ENCODE data around the gene RBBP6. TPM values are rescaled to one million over a fixed set of nuclear protein-coding genes. Genes with fewer than 3 reads are reported as not detected.
A peak's percentile ranks its signal among the peaks of the same experiment; 100 is the strongest.
"Not testable (repeated sequence)": the region's sequence is repeated elsewhere in the genome, so short reads cannot be mapped to it uniquely, and the experiment has no call there.

RBBP6 gene
- total and polyA plus RNA-seq, 4 experiments from 2014 or later, result 26.4 to 102 (median 61.3) TPM

GRCh38 chr16:24575791-24576190 is 36.4 kb downstream of the RBBP6 start:
- H3K27ac ChIP-seq (ENCODE audit: low read depth, low read length); H3K9me3 ChIP-seq (ENCODE audit: control insufficient read depth in 1 of 2, low read length in 2 of 2); H3K4me1 ChIP-seq (ENCODE audit: insufficient read depth, low read length); DNase-seq; H3K27me3 ChIP-seq (ENCODE audit: insufficient read depth, low read length); H3K27ac Mint-ChIP-seq; H3K27me3 Mint-ChIP-seq; intact Hi-C loops (cut with micrococcal nuclease); H3K36me3 ChIP-seq (ENCODE audit: insufficient read depth, low read length); H3K4me3 ChIP-seq (ENCODE audit: low read length in 2 of 2); H3K4me1 Mint-ChIP-seq; H3K4me3 Mint-ChIP-seq; POLR2A ChIA-PET (ENCODE audit: partially characterized antibody): not testable (repeated sequence)
- H3K9me3 Mint-ChIP-seq, result peaks cover 0 to 38% (median 28%) of the 10 kb centered on the region in 8 donors
- peaks cover 10 to 18% of the 10 kb centered on the region in 2 donors for H3K36me3 Mint-ChIP-seq
- CTCF ChIA-PET (ENCODE audit: partially characterized antibody), result interaction anchor here (1.5 kb wide), 1 partner anchor 11 kb away, joined by 4 read pairs; no protein-coding TSS in a partner anchor

GRCh38 chr16:24577167-24577566 is 37.8 kb downstream of the RBBP6 start:
- CTCF ChIA-PET (ENCODE audit: partially characterized antibody), result interaction anchor here (1.5 kb wide), 1 partner anchor 12 kb away, joined by 4 read pairs; no protein-coding TSS in a partner anchor
- intact Hi-C loops (cut with micrococcal nuclease), result no loop called here
- H3K4me3 ChIP-seq (ENCODE audit: low read length in 2 of 2), result no peak overlapping the region
- DNase-seq, result no peak
- Mint-ChIP-seq H3K27ac (no peak overlapping the region), H3K36me3 (peaks cover 2 to 5% of the 10 kb centered on the region in 2 donors), H3K27me3 (no peaks in the 10 kb centered on the region), H3K4me3 (no peak overlapping the region), H3K4me1 (peaks cover 0 to 3% (median 0%) of the 10 kb centered on the region in 4 donors), H3K9me3 (peaks cover 0 to 24% (median 15%) of the 10 kb centered on the region in 8 donors)
- H3K27me3 ChIP-seq (ENCODE audit: insufficient read depth, low read length), result no peaks in the 10 kb centered on the region
- H3K4me1 ChIP-seq (ENCODE audit: insufficient read depth, low read length), result no peaks in the 10 kb centered on the region
- H3K9me3 ChIP-seq (ENCODE audit: control insufficient read depth in 1 of 2, low read length in 2 of 2), result no peaks in the 10 kb centered on the region
- H3K36me3 ChIP-seq (ENCODE audit: insufficient read depth, low read length), result no peaks in the 10 kb centered on the region
- POLR2A ChIA-PET (ENCODE audit: partially characterized antibody), result no interaction called here
- no peak overlapping the region for H3K27ac ChIP-seq (ENCODE audit: low read depth, low read length)

GRCh38 chr16:24580665-24581064 is 41.3 kb downstream of the RBBP6 start:
- no peaks in the 10 kb centered on the region for H3K36me3 Mint-ChIP-seq
- H3K27me3 Mint-ChIP-seq, result peaks cover 2 to 4% of the 10 kb centered on the region in 2 donors
- H3K27ac Mint-ChIP-seq, result no peak overlapping the region
- H3K9me3 Mint-ChIP-seq, result peaks cover 0 to 7% (median 0%) of the 10 kb centered on the region in 8 donors
- H3K4me1 Mint-ChIP-seq, result peaks cover 0 to 2% (median 0%) of the 10 kb centered on the region in 4 donors
- intact Hi-C loops (cut with micrococcal nuclease), result no loop called here
- no peaks in the 10 kb centered on the region for H3K9me3 ChIP-seq (ENCODE audit: control insufficient read depth in 1 of 2, low read length in 2 of 2)
- H3K36me3 ChIP-seq (ENCODE audit: insufficient read depth, low read length), result no peaks in the 10 kb centered on the region
- no peaks in the 10 kb centered on the region for H3K4me1 ChIP-seq (ENCODE audit: insufficient read depth, low read length)
- no peaks in the 10 kb centered on the region for H3K27me3 ChIP-seq (ENCODE audit: insufficient read depth, low read length)
- ChIA-PET POLR2A (ENCODE audit: partially characterized antibody) (no interaction called here), CTCF (ENCODE audit: partially characterized antibody) (interaction anchor here (1.0 kb wide), 1 partner anchor 13 kb away, joined by 3 read pairs; no protein-coding TSS in a partner anchor)
- no peak overlapping the region for H3K27ac ChIP-seq (ENCODE audit: low read depth, low read length)
- DNase-seq, result no peak
- H3K4me3 ChIP-seq (ENCODE audit: low read length in 2 of 2), result no peak overlapping the region
- no peak overlapping the region for H3K4me3 Mint-ChIP-seq

GRCh38 chr16:24583494-24583893 is 44.1 kb downstream of the RBBP6 start:
- no peaks in the 10 kb centered on the region for H3K4me1 ChIP-seq (ENCODE audit: insufficient read depth, low read length)
- H3K27ac ChIP-seq (ENCODE audit: low read depth, low read length), result no peak overlapping the region
- Mint-ChIP-seq H3K27ac (peak overlapping the region in 1 of 7 donors; percentile 61), H3K4me1 (no peaks in the 10 kb centered on the region), H3K4me3 (no peak overlapping the region), H3K36me3 (no peaks in the 10 kb centered on the region), H3K27me3 (peaks cover 2 to 10% of the 10 kb centered on the region in 2 donors), H3K9me3 (peaks cover 0 to 2% (median 0%) of the 10 kb centered on the region in 8 donors)
- H3K4me3 ChIP-seq (ENCODE audit: low read length in 2 of 2), result no peak overlapping the region
- ChIA-PET POLR2A (ENCODE audit: partially characterized antibody) (no interaction called here), CTCF (ENCODE audit: partially characterized antibody) (no interaction called here)
- no peaks in the 10 kb centered on the region for H3K9me3 ChIP-seq (ENCODE audit: control insufficient read depth in 1 of 2, low read length in 2 of 2)
- H3K36me3 ChIP-seq (ENCODE audit: insufficient read depth, low read length), result no peaks in the 10 kb centered on the region
- intact Hi-C loops (cut with micrococcal nuclease), result no loop called here
- no peak for DNase-seq
- no peaks in the 10 kb centered on the region for H3K27me3 ChIP-seq (ENCODE audit: insufficient read depth, low read length)

GRCh38 chr16:24589997-24590396 is 50.6 kb downstream of the RBBP6 start:
- Histone ChIP-seq H3K27me3 (ENCODE audit: insufficient read depth, low read length) (no peaks in the 10 kb centered on the region), H3K36me3 (ENCODE audit: insufficient read depth, low read length) (no peaks in the 10 kb centered on the region), H3K4me1 (ENCODE audit: insufficient read depth, low read length) (no peaks in the 10 kb centered on the region), H3K27ac (ENCODE audit: low read depth, low read length) (no peak overlapping the region), H3K4me3 (ENCODE audit: low read length in 2 of 2) (no peak overlapping the region), H3K9me3 (ENCODE audit: control insufficient read depth in 1 of 2, low read length in 2 of 2) (no peaks in the 10 kb centered on the region)
- Mint-ChIP-seq H3K27me3 (peaks cover 0 to 16% of the 10 kb centered on the region in 2 donors), H3K4me1 (no peaks in the 10 kb centered on the region), H3K36me3 (no peaks in the 10 kb centered on the region), H3K9me3 (no peaks in the 10 kb centered on the region), H3K4me3 (no peak overlapping the region), H3K27ac (no peak overlapping the region)
- ChIA-PET POLR2A (ENCODE audit: partially characterized antibody) (no interaction called here), CTCF (ENCODE audit: partially characterized antibody) (no interaction called here)
- DNase-seq, result no peak
- intact Hi-C loops (cut with micrococcal nuclease), result no loop called here

GRCh38 chr16:24598777-24599437 is 59.5 kb downstream of the RBBP6 start:
- intact Hi-C loops (cut with micrococcal nuclease), result no loop called here
- Mint-ChIP-seq H3K4me1 (no peaks in the 10 kb centered on the region), H3K9me3 (peaks cover 0 to 7% (median 0%) of the 10 kb centered on the region in 8 donors), H3K27ac (no peak overlapping the region), H3K4me3 (no peak overlapping the region), H3K36me3 (no peaks in the 10 kb centered on the region), H3K27me3 (peaks cover 10% of the 10 kb centered on the region in 2 donors)
- H3K9me3 ChIP-seq (ENCODE audit: control insufficient read depth in 1 of 2, low read length in 2 of 2), result no peaks in the 10 kb centered on the region
- no peaks in the 10 kb centered on the region for H3K27me3 ChIP-seq (ENCODE audit: insufficient read depth, low read length)
- DNase-seq, result no peak
- no peaks in the 10 kb centered on the region for H3K4me1 ChIP-seq (ENCODE audit: insufficient read depth, low read length)
- ChIA-PET POLR2A (ENCODE audit: partially characterized antibody) (no interaction called here), CTCF (ENCODE audit: partially characterized antibody) (no interaction called here)
- no peak overlapping the region for H3K27ac ChIP-seq (ENCODE audit: low read depth, low read length)
- H3K36me3 ChIP-seq (ENCODE audit: insufficient read depth, low read length), result no peaks in the 10 kb centered on the region
- no peak overlapping the region for H3K4me3 ChIP-seq (ENCODE audit: low read length in 2 of 2)

DNA sequence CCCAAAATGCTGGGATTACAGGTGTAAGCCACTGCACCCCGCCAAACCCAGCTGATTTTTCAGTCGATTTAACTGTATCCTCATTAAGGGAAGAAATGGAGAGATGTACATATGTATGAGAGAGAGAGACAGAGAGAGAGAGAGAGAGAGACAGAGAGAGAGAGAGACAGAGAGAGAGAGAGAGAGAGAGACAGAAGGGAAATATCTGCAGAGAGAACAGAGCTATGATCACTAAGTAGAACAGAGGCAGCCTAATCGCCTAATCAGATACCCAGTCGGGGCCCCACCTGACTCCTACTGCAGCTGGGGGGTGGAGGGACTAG is 70.0 kb downstream of the RBBP6 start:
- Histone ChIP-seq H3K9me3 (ENCODE audit: control insufficient read depth in 1 of 2, low read length in 2 of 2) (no peaks in the 10 kb centered on the region), H3K4me1 (ENCODE audit: insufficient read depth, low read length) (no peaks in the 10 kb centered on the region), H3K4me3 (ENCODE audit: low read length in 2 of 2) (no peak overlapping the region), H3K27ac (ENCODE audit: low read depth, low read length) (no peak overlapping the region), H3K36me3 (ENCODE audit: insufficient read depth, low read length) (no peaks in the 10 kb centered on the region), H3K27me3 (ENCODE audit: insufficient read depth, low read length) (no peaks in the 10 kb centered on the region)
- intact Hi-C loops (cut with micrococcal nuclease), result no loop called here
- Mint-ChIP-seq H3K4me3 (peak overlapping the region in 2 of 8 donors; percentile 15 to 26), H3K4me1 (peaks cover 0 to 15% (median 7%) of the 10 kb centered on the region in 4 donors), H3K27me3 (peaks cover 45 to 48% of the 10 kb centered on the region in 2 donors), H3K36me3 (peaks cover 0 to 3% of the 10 kb centered on the region in 2 donors), H3K27ac (no peak overlapping the region), H3K9me3 (peaks cover 0 to 1% (median 0%) of the 10 kb centered on the region in 8 donors)
- no peak for DNase-seq
- POLR2A ChIA-PET (ENCODE audit: partially characterized antibody), result no interaction called here
- CTCF ChIA-PET (ENCODE audit: partially characterized antibody), result interaction anchor here (1.5 kb wide), 1 partner anchor 8 kb away, joined by 4 read pairs; no protein-coding TSS in a partner anchor

Measured in CD4-positive, alpha-beta memory T cell (primary cell).